ENCODE results near the gene SGSM1. TPM values are rescaled to one million over a fixed set of nuclear protein-coding genes. Genes with fewer than 3 reads are reported as not detected.

Gene SGSM1
- total RNA-seq, 4 donors from 2014 or later: 1.7 to 6.3 (median 3.7) TPM

GRCh38 chr22:24957043-24957442 is 151.0 kb downstream of the SGSM1 start:
- Histone ChIP-seq H3K36me3 (no peaks in the 10 kb centered on the region), H3K4me3 (no peak overlapping the region), H3K4me1 (peaks cover 23% of the 10 kb centered on the region), H3K27me3 (no peaks in the 10 kb centered on the region), H3K9me3 (no peaks in the 10 kb centered on the region), H3K27ac (no peak overlapping the region)
- 56% methylated on average over 2 of the region's 2 CpGs for WGBS
- DNase-seq (ENCODE audit: low spot score in 2 of 2): no peak
- TF ChIP-seq POLR2A (IDR thresholded peaks at IDR 0.05) (no peak), CTCF (IDR thresholded peaks at IDR 0.05) (no peak), EP300 (IDR thresholded peaks at IDR 0.05) (no peak)

GRCh38 chr22:24961217-24961844 is 155.3 kb downstream of the SGSM1 start:
- Histone ChIP-seq H3K4me3 (no peak overlapping the region), H3K36me3 (no peaks in the 10 kb centered on the region), H3K4me1 (peaks cover 7% of the 10 kb centered on the region), H3K27ac (no peak overlapping the region), H3K27me3 (no peaks in the 10 kb centered on the region), H3K9me3 (no peaks in the 10 kb centered on the region)
- 86% methylated on average over 11 of the region's 11 CpGs for WGBS
- TF ChIP-seq CTCF (IDR thresholded peaks at IDR 0.05) (no peak), POLR2A (IDR thresholded peaks at IDR 0.05) (no peak), POLR2AphosphoS5 (IDR thresholded peaks at IDR 0.05) (no peak), EP300 (IDR thresholded peaks at IDR 0.05) (no peak)
- no peak for DNase-seq (ENCODE audit: low spot score in 2 of 2)

- H3K9me3 ChIP-seq: no peaks in the 10 kb centered on the region
- no peak overlapping the region for H3K4me3 ChIP-seq
- 90% methylated on average over 8 of the region's 8 CpGs for WGBS
- no peaks in the 10 kb centered on the region for H3K27me3 ChIP-seq
- H3K27ac ChIP-seq: no peak overlapping the region
- H3K4me1 ChIP-seq: peaks cover 15% of the 10 kb centered on the region
- no peak for DNase-seq (ENCODE audit: low spot score in 2 of 2)
- H3K36me3 ChIP-seq: no peaks in the 10 kb centered on the region
- TF ChIP-seq POLR2AphosphoS5 (IDR thresholded peaks at IDR 0.05): no peak
- no peak for TF ChIP-seq POLR2A (IDR thresholded peaks at IDR 0.05)
- TF ChIP-seq CTCF (IDR thresholded peaks at IDR 0.05): no peak
- no peak for TF ChIP-seq EP300 (IDR thresholded peaks at IDR 0.05)
Measured at GRCh38 chr22:24962094-24962493, 156.1 kb downstream of the SGSM1 start.

- no peak overlapping the region for H3K4me3 ChIP-seq
- DNase-seq (ENCODE audit: low spot score in 2 of 2): no peak
- H3K9me3 ChIP-seq: no peaks in the 10 kb centered on the region
- over 99% methylated on average over 9 of the region's 11 CpGs for WGBS
- H3K27ac ChIP-seq: no peak overlapping the region
- TF ChIP-seq POLR2AphosphoS5 (IDR thresholded peaks at IDR 0.05): no peak
- no peak for TF ChIP-seq CTCF (IDR thresholded peaks at IDR 0.05)
- no peak for TF ChIP-seq EP300 (IDR thresholded peaks at IDR 0.05)
- TF ChIP-seq POLR2A (IDR thresholded peaks at IDR 0.05): no peak
- peaks cover 20% of the 10 kb centered on the region for H3K4me1 ChIP-seq
- H3K27me3 ChIP-seq: no peaks in the 10 kb centered on the region
- H3K36me3 ChIP-seq: no peaks in the 10 kb centered on the region
Measured at GRCh38 chr22:24962835-24963234, 156.8 kb downstream of the SGSM1 start.

- Histone ChIP-seq H3K9me3 (no peaks in the 10 kb centered on the region), H3K4me3 (no peak overlapping the region), H3K27me3 (no peaks in the 10 kb centered on the region), H3K27ac (no peak overlapping the region), H3K4me1 (peaks cover 36% of the 10 kb centered on the region), H3K36me3 (no peaks in the 10 kb centered on the region)
- TF ChIP-seq POLR2AphosphoS5 (IDR thresholded peaks at IDR 0.05) (no peak), POLR2A (IDR thresholded peaks at IDR 0.05) (no peak), EP300 (IDR thresholded peaks at IDR 0.05) (no peak), CTCF (IDR thresholded peaks at IDR 0.05) (no peak)
- DNase-seq (ENCODE audit: low spot score in 2 of 2): no peak
- 84% methylated on average over 3 of the region's 3 CpGs for WGBS
Measured at GRCh38 chr22:24964441-24964840, 158.4 kb downstream of the SGSM1 start.

Data from suprapubic skin (tissue), 4 donors.